Activated CD8-positive, alpha-beta T cell treated with anti-CD3 and anti-CD28 coated beads for 36 hours (primary cell): Measurements from ENCODE around the gene ZNF625. TPM values are rescaled to one million over a fixed set of nuclear protein-coding genes. Genes with fewer than 3 reads are reported as not detected.
"Not testable (repeated sequence)": the region's sequence is repeated elsewhere in the genome, so short reads cannot be mapped to it uniquely, and the experiment has no call there.

Source experiments
- ATAC-seq: fragments of 200-7000 bp; cut with Tn5 transposase; one replicate; pipeline ENCODE4 v1.10.0; 2021; ENCODE audit warnings: mild to moderate bottlenecking, moderate library complexity
- CTCF ChIA-PET: fragments of 350-600 bp; sonication (Branson Sonifier 250); formaldehyde crosslinking; loops from one replicate; lab custom pipeline; 2021; ENCODE audit warnings: antibody characterized with exemption; lab: Charles Lee
- POLR2A ChIA-PET: fragments of 350-600 bp; sonication (Branson Sonifier 250); formaldehyde crosslinking; loops from one replicate; lab custom pipeline; 2021; ENCODE audit warnings: antibody characterized with exemption; lab: Charles Lee
- DNase-seq: peaks from one replicate; pipeline ENCODE4 v3.0.0-alpha.2; 2020
- H3K27ac Mint-ChIP-seq: one replicate; pipeline ENCODE4 v1.8.0; 2021; ENCODE audit warnings: mild to moderate bottlenecking, mixed read lengths
- H3K27me3 Mint-ChIP-seq: one replicate; pipeline ENCODE4 v1.8.0; 2021; ENCODE audit warnings: mixed read lengths
- H3K36me3 Mint-ChIP-seq: one replicate; pipeline ENCODE4 v1.8.0; 2021; ENCODE audit warnings: low read depth, mixed read lengths
- H3K4me1 Mint-ChIP-seq: one replicate; pipeline ENCODE4 v1.8.0; 2021; ENCODE audit warnings: low read depth, mixed read lengths
- H3K4me3 Mint-ChIP-seq: one replicate; pipeline ENCODE4 v1.8.0; 2021; ENCODE audit warnings: mild to moderate bottlenecking, moderate library complexity, mixed read lengths
- H3K9me3 Mint-ChIP-seq: one replicate; pipeline ENCODE4 v1.8.0; 2021; ENCODE audit warnings: mixed read lengths
- intact Hi-C: fragments of 100-400 bp; cut with micrococcal nuclease; formaldehyde crosslinking; loops from one replicate; pipeline ENCODE4 v1.10.0; 2022
- total RNA-seq, 2 experiments: library from RNA; stranded (reverse); gene quantifications; one replicate each; pipeline ENCODE4 v1.2.3, GENCODE V29; 2021
- TF ChIP-seq, protein P1 (sequence below): fragments of 200-600 bp; IDR thresholded peaks from one replicate; pipeline ENCODE4 v1.8.0; 2022; ENCODE audit warnings: antibody characterized with exemption, mild to moderate bottlenecking

Gene ZNF625
- total RNA-seq, 2 experiments from 2014 or later = 3.9 to 4.6 TPM

DNA sequence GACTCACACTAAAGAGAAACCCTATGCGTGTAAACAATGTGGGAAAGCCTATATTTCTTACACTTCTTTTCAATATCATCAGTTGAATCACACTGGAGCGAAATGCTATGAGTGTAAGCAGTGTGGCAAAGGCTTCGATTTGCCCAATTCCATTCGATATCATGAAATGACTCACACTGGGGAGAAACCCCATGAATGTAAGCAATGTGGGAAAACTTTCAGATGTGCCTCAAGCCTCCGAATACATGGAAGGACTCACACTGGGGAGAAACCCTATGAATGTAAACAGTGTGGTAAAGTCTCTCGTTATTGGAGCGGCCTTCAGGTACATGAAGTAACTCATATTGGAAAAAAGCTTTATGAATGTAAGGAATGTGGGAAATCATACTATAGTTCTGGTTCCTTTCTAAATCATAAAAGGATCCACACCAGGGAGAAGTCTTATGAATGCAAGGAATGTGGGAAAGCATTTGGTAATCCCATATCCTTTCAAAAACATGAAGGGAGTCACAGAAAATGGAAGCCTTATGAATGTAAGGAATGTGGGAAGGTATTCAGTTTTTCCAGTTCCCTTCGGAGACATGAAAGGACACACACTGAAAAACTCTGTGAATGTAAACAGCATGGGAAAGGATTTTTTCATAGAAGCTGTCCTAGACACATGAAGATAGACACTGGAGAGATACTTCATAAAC lies 44.4 kb downstream of the ZNF625 start:
- ChIA-PET CTCF (interaction anchor here (1.0 to 2.4 kb wide), 3 partner anchors 21 to 232 kb away, joined by 3 to 8 read pairs (median 4); no protein-coding TSS in a partner anchor), POLR2A (interaction anchor here (1.0 kb wide), 1 partner anchor 10 kb away, joined by 4 read pairs; no protein-coding TSS in a partner anchor)
- DNase-seq (no peak), ATAC-seq (no peak)
- TF ChIP-seq, protein P1, sequence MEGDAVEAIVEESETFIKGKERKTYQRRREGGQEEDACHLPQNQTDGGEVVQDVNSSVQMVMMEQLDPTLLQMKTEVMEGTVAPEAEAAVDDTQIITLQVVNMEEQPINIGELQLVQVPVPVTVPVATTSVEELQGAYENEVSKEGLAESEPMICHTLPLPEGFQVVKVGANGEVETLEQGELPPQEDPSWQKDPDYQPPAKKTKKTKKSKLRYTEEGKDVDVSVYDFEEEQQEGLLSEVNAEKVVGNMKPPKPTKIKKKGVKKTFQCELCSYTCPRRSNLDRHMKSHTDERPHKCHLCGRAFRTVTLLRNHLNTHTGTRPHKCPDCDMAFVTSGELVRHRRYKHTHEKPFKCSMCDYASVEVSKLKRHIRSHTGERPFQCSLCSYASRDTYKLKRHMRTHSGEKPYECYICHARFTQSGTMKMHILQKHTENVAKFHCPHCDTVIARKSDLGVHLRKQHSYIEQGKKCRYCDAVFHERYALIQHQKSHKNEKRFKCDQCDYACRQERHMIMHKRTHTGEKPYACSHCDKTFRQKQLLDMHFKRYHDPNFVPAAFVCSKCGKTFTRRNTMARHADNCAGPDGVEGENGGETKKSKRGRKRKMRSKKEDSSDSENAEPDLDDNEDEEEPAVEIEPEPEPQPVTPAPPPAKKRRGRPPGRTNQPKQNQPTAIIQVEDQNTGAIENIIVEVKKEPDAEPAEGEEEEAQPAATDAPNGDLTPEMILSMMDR = no peak
- Mint-ChIP-seq H3K9me3 (peaks cover 27% of the 10 kb centered on the region), H3K27me3 (no peaks in the 10 kb centered on the region), H3K4me1 (peaks cover 29% of the 10 kb centered on the region), H3K4me3 (no peak overlapping the region), H3K36me3 (peaks cover 50% of the 10 kb centered on the region), H3K27ac (peak overlapping the region; percentile 42)
- intact Hi-C loops = no loop called here

DNA sequence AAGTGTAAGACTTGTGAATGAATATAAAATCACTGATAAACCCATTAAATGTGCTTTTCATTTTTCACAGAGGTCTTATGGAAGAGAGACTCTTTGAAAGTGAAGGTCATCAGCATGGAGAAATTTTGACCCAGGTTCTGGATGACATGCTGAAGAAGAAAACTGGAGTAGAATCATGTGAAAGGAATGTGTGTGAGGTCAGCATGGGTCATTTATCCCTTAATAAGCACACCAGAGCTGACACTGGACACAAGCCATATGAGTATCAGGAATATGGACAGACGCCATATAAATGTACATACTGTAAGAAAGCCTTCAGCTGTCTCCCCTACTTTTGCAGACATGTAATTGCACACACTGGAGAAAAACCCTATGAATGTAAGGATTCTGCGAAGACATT lies 45.4 kb downstream of the ZNF625 start:
- H3K4me1 Mint-ChIP-seq = peaks cover 29% of the 10 kb centered on the region
- peaks cover 27% of the 10 kb centered on the region for H3K9me3 Mint-ChIP-seq
- intact Hi-C loops = no loop called here
- ChIA-PET CTCF (interaction anchor here (1.2 to 2.4 kb wide), 2 partner anchors 20 to 52 kb away, joined by 4 to 8 read pairs; no protein-coding TSS in a partner anchor), POLR2A (no interaction called here)
- DNase-seq = no peak
- peaks cover 52% of the 10 kb centered on the region for H3K36me3 Mint-ChIP-seq
- H3K27me3 Mint-ChIP-seq = no peaks in the 10 kb centered on the region
- no peak overlapping the region for H3K4me3 Mint-ChIP-seq
- no peak for ATAC-seq
- TF ChIP-seq, protein P1 = no peak
- H3K27ac Mint-ChIP-seq = no peak overlapping the region

DNA sequence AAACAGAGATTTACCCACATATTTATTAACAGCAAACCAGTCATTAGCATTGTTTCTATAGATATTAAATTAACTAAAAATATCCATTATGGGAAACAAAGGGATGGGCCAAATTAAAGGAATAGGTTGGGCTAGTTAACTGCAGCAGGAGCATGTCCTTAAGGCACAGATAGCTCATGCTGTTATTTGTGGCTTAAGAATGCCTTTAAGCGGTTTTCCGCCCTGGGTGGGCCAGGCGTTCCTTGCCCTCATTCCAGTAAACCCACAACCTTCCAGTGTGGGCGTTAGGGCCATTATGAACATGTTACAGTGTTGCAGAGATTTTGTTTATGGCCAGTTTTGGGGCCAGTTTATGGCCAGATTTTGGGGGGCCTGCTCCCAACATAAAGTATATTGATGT lies 52.6 kb downstream of the ZNF625 start:
- H3K4me1 Mint-ChIP-seq, H3K27me3 Mint-ChIP-seq, DNase-seq, H3K9me3 Mint-ChIP-seq, H3K4me3 Mint-ChIP-seq, intact Hi-C loops, ATAC-seq, H3K27ac Mint-ChIP-seq: not testable (repeated sequence)
- ChIA-PET POLR2A (interaction anchor here (1.1 kb wide), 1 partner anchor 9 kb away, joined by 3 read pairs; no protein-coding TSS in a partner anchor), CTCF (interaction anchor here (1.3 to 6.0 kb wide), 3 partner anchors 13 to 44 kb away, joined by 4 to 18 read pairs (median 5); no protein-coding TSS in a partner anchor)
- peaks cover 18% of the 10 kb centered on the region for H3K36me3 Mint-ChIP-seq

DNA sequence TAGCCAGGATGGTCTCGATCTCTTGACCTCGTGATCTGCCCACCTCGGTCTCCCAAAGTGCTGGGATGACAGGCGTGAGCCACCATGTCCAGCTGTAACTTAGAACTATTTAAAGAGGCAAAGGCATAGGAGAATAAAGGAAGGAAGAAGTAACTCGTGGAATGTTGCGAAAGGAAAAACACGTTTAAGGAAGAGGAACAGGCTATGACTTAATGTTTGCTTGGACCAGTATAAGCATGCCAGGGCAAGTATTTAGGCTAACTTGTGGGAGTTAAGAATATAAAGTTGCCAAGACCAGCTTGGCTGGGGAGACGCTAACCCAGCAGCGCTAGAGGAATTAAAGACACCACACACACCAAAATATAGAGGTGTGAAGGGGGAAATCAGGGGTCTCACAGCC lies 58.5 kb downstream of the ZNF625 start:
- ATAC-seq (no peak), DNase-seq (no peak)
- intact Hi-C loops = no loop called here
- Mint-ChIP-seq H3K9me3 (peaks cover 9% of the 10 kb centered on the region), H3K4me3 (no peak overlapping the region), H3K27ac (no peak overlapping the region), H3K27me3 (peaks cover 6% of the 10 kb centered on the region), H3K4me1 (peaks cover 8% of the 10 kb centered on the region), H3K36me3 (peaks cover 45% of the 10 kb centered on the region)
- TF ChIP-seq, protein P1 = no peak
- CTCF ChIA-PET = interaction anchor here (1.6 to 2.3 kb wide), 2 partner anchors 29 to 174 kb away, joined by 4 to 9 read pairs; no protein-coding TSS in a partner anchor
- POLR2A ChIA-PET = no interaction called here

DNA sequence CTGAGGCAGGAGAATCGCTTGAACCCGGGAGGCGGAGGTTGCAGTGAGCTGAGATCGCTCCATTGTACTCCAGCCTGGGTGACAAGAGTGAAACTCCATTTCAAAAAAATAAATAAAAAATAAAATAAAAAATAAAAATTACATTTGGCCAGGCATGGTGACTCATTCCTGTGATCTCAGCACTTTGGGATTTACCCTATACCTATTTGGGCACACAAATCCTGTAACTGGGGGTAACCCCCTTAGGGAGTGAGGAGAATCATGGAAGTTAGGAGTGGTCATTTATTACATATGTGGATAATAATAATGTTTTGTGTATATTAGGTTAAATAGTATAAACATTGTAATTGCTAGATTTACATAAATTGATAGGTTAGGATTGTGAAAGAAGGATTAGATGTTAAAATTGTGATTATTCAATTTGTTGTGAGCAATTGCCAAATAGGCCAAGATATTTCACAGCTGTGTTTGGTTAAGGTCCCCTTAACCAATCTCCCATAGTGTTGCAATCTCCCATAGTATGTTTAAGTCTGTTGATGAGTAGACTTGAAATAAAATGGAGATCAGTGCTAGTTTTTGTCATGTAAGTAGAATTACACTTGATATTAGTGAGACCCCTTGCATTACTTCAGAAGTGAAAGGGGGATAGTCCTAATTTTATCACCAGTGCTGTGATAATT lies 61.3 kb downstream of the ZNF625 start:
- POLR2A ChIA-PET = no interaction called here

More for the DNA sequence above, 61.3 kb downstream of the ZNF625 start:
- H3K36me3 Mint-ChIP-seq = peaks cover 42% of the 10 kb centered on the region
- peaks cover 6% of the 10 kb centered on the region for H3K27me3 Mint-ChIP-seq
- intact Hi-C loops = no loop called here
- CTCF ChIA-PET = interaction anchor here (1.1 to 1.6 kb wide), 2 partner anchors 43 to 45 kb away, joined by 3 to 4 read pairs; partner anchors contain the start of gene ZNF20
- peaks cover 7% of the 10 kb centered on the region for H3K9me3 Mint-ChIP-seq
- TF ChIP-seq, protein P1 = no peak
- peaks cover 10% of the 10 kb centered on the region for H3K4me1 Mint-ChIP-seq
- DNase-seq (no peak), ATAC-seq (no peak)
- no peak overlapping the region for H3K4me3 Mint-ChIP-seq
- no peak overlapping the region for H3K27ac Mint-ChIP-seq

Other genes with a start within 250 kb of the ZNF625 start
- 10 to 100 TPM; 12.0 to 14.0 TPM for gene ZNF700, start 231.6 kb downstream of the ZNF625 start, total RNA-seq
- 1 to 10 TPM in 1 of 2 experiments, under 1 TPM in 1; 0.83 to 1.7 TPM for gene ZNF763, start 191.7 kb downstream of the ZNF625 start, total RNA-seq
- gene ZNF433, start 121.1 kb downstream of the ZNF625 start, total RNA-seq = 1 to 10 TPM; 1.5 to 2.1 TPM
- gene ZNF878, start 103.8 kb downstream of the ZNF625 start, total RNA-seq = 1 to 10 TPM in 1 of 2 experiments, under 1 TPM in 1; 0.65 to 1.0 TPM
- gene ZNF844, start 92.0 kb downstream of the ZNF625 start, total RNA-seq = 1 to 10 TPM; 2.6 to 3.8 TPM
- 1 to 10 TPM; 2.0 to 3.0 TPM for gene ZNF20, start 16.4 kb downstream of the ZNF625 start, total RNA-seq
- 10 to 100 TPM; 10.2 to 10.3 TPM for gene ZNF136, start 6.4 kb upstream of the ZNF625 start, total RNA-seq
- 1 to 10 TPM; 6.1 to 7.1 TPM for gene ZNF44, start 138.1 kb upstream of the ZNF625 start, total RNA-seq
- 1 to 10 TPM; 6.0 to 7.1 TPM for gene ZNF563, start 176.9 kb upstream of the ZNF625 start, total RNA-seq
- 1 to 10 TPM; 1.5 to 1.8 TPM for gene ZNF442, start 208.9 kb upstream of the ZNF625 start, total RNA-seq
- 1 to 10 TPM; 2.4 to 3.2 TPM for gene ZNF799, start 244.5 kb upstream of the ZNF625 start, total RNA-seq